Activated CD4-positive, alpha-beta memory T cell treated with anti-CD3 and anti-CD28 coated beads for 36 hours (primary cell): ENCODE results near the gene MEI1. TPM values are rescaled to one million over a fixed set of nuclear protein-coding genes. Genes with fewer than 3 reads are reported as not detected.
A peak's percentile ranks its signal among the peaks of the same experiment; 100 is the strongest.

Source experiments
- CTCF ChIA-PET: fragments of 350-600 bp; sonication (Branson Sonifier 250); formaldehyde crosslinking; loops from one replicate; lab custom pipeline; 2021; ENCODE audit warnings: antibody characterized with exemption, inconsistent platforms; lab: Charles Lee
- POLR2A ChIA-PET: fragments of 350-600 bp; sonication (Branson Sonifier 250); formaldehyde crosslinking; loops from one replicate; lab custom pipeline; 2021; ENCODE audit warnings: antibody characterized with exemption; lab: Charles Lee
- DNase-seq: peaks from one replicate; pipeline ENCODE4 v3.0.0-alpha.2; 2020
- H3K27ac Mint-ChIP-seq: one replicate; pipeline ENCODE4 v1.8.0; 2021; ENCODE audit warnings: mixed read lengths
- H3K27me3 Mint-ChIP-seq: one replicate; pipeline ENCODE4 v1.8.0; 2021; ENCODE audit warnings: mixed read lengths
- H3K36me3 Mint-ChIP-seq: one replicate; pipeline ENCODE4 v1.8.0; 2021; ENCODE audit warnings: mixed read lengths
- H3K4me1 Mint-ChIP-seq: one replicate; pipeline ENCODE4 v1.8.0; 2021; ENCODE audit warnings: low read depth, mixed read lengths
- H3K4me3 Mint-ChIP-seq: one replicate; pipeline ENCODE4 v1.8.0; 2021; ENCODE audit warnings: mild to moderate bottlenecking, mixed read lengths
- H3K9me3 Mint-ChIP-seq: one replicate; pipeline ENCODE4 v1.8.0; 2021; ENCODE audit warnings: mixed read lengths
- intact Hi-C: fragments of 100-400 bp; cut with micrococcal nuclease; formaldehyde crosslinking; loops from one replicate; pipeline ENCODE4 v1.15.1; 2023
- total RNA-seq, 2 experiments: library from RNA; stranded (reverse); gene quantifications; one replicate each; pipeline ENCODE4 v1.2.3, GENCODE V29; 2021

The MEI1 gene
- total RNA-seq, 2 experiments from 2014 or later = 51.3 to 52.3 TPM

- peaks cover 46% of the 10 kb centered on the region for H3K4me1 Mint-ChIP-seq
Observed at GRCh38 chr22:41823797-41824196, 124.5 kb downstream of the MEI1 start.

GRCh38 chr22:41825376-41825775 lies 126.1 kb downstream of the MEI1 start:
- peak overlapping the region; percentile 43 for H3K27ac Mint-ChIP-seq
- intact Hi-C loops = no loop called here

More at GRCh38 chr22:41823797-41824196, 124.5 kb downstream of the MEI1 start:
- Mint-ChIP-seq H3K9me3 (no peaks in the 10 kb centered on the region), H3K4me3 (no peak overlapping the region), H3K36me3 (peaks cover 13% of the 10 kb centered on the region), H3K27ac (peak overlapping the region; percentile 39), H3K27me3 (no peaks in the 10 kb centered on the region)
- ChIA-PET CTCF (no interaction called here), POLR2A (interaction anchor here (0.5 kb wide), 1 partner anchor 132 kb away, joined by 3 read pairs; no protein-coding TSS in a partner anchor)
- no peak for DNase-seq
- intact Hi-C loops = loop anchor here (1.0 kb wide), 1 partner anchor 39 kb away; no protein-coding TSS in a partner anchor

GRCh38 chr22:41826021-41826420 lies 126.7 kb downstream of the MEI1 start:
- intact Hi-C loops = no loop called here
- Mint-ChIP-seq H3K9me3 (no peaks in the 10 kb centered on the region), H3K27ac (no peak overlapping the region), H3K4me1 (peaks cover 46% of the 10 kb centered on the region), H3K27me3 (no peaks in the 10 kb centered on the region), H3K36me3 (peaks cover 15% of the 10 kb centered on the region), H3K4me3 (no peak overlapping the region)
- ChIA-PET CTCF (interaction anchor here (1.1 to 1.9 kb wide), 2 partner anchors 115 to 128 kb away, joined by 4 to 8 read pairs; no protein-coding TSS in a partner anchor), POLR2A (interaction anchor here (0.9 to 1.5 kb wide), 3 partner anchors 10 to 115 kb away, joined by 4 to 6 read pairs (median 4); partner anchors contain the start of gene CCDC134)
- no peak for DNase-seq

More at GRCh38 chr22:41825376-41825775, 126.1 kb downstream of the MEI1 start:
- no peaks in the 10 kb centered on the region for H3K9me3 Mint-ChIP-seq
- no peaks in the 10 kb centered on the region for H3K27me3 Mint-ChIP-seq
- no peak for DNase-seq
- peaks cover 13% of the 10 kb centered on the region for H3K36me3 Mint-ChIP-seq
- H3K4me1 Mint-ChIP-seq = peaks cover 46% of the 10 kb centered on the region
- ChIA-PET CTCF (interaction anchor here (1.9 kb wide), 1 partner anchor 115 kb away, joined by 8 read pairs; no protein-coding TSS in a partner anchor), POLR2A (interaction anchor here (1.4 kb wide), 1 partner anchor 10 kb away, joined by 4 read pairs; no protein-coding TSS in a partner anchor)
- no peak overlapping the region for H3K4me3 Mint-ChIP-seq

- no peaks in the 10 kb centered on the region for H3K27me3 Mint-ChIP-seq
- H3K9me3 Mint-ChIP-seq = peaks cover 4% of the 10 kb centered on the region
- peak overlapping the region; percentile 65 for H3K27ac Mint-ChIP-seq
- H3K4me3 Mint-ChIP-seq = no peak overlapping the region
- H3K36me3 Mint-ChIP-seq = peaks cover 20% of the 10 kb centered on the region
- ChIA-PET CTCF (interaction anchor here (1.1 to 1.9 kb wide), 2 partner anchors 114 to 129 kb away, joined by 4 to 8 read pairs; no protein-coding TSS in a partner anchor), POLR2A (interaction anchor here (0.6 to 1.5 kb wide), 5 partner anchors 9 to 114 kb away, joined by 3 to 6 read pairs (median 4); partner anchors contain the start of gene CCDC134)
- intact Hi-C loops = no loop called here
- no peak for DNase-seq
- peaks cover 50% of the 10 kb centered on the region for H3K4me1 Mint-ChIP-seq
Observed at GRCh38 chr22:41826430-41827383, 127.4 kb downstream of the MEI1 start.

- POLR2A ChIA-PET = interaction anchor here (0.6 to 1.5 kb wide), 4 partner anchors 16 to 113 kb away, joined by 3 to 6 read pairs (median 3); no protein-coding TSS in a partner anchor
- Mint-ChIP-seq H3K27me3 (no peaks in the 10 kb centered on the region), H3K27ac (peak overlapping the region; percentile 20), H3K9me3 (peaks cover 5% of the 10 kb centered on the region), H3K4me1 (peaks cover 45% of the 10 kb centered on the region), H3K36me3 (peaks cover 27% of the 10 kb centered on the region), H3K4me3 (no peak overlapping the region)
- CTCF ChIA-PET = interaction anchor here (0.9 to 1.3 kb wide), 3 partner anchors 81 to 130 kb away, joined by 3 read pairs; no protein-coding TSS in a partner anchor
- no peak for DNase-seq
- intact Hi-C loops = no loop called here
Observed at GRCh38 chr22:41827671-41828070, 128.4 kb downstream of the MEI1 start.

- H3K4me3 Mint-ChIP-seq = no peak overlapping the region
- H3K36me3 Mint-ChIP-seq = peaks cover 26% of the 10 kb centered on the region
- ChIA-PET POLR2A (interaction anchor here (1.0 to 1.2 kb wide), 2 partner anchors 15 to 29 kb away, joined by 3 read pairs; no protein-coding TSS in a partner anchor), CTCF (interaction anchor here (0.9 to 1.3 kb wide), 3 partner anchors 82 to 131 kb away, joined by 3 read pairs; no protein-coding TSS in a partner anchor)
- intact Hi-C loops = no loop called here
- peak overlapping the region; percentile 1 for H3K27ac Mint-ChIP-seq
- H3K27me3 Mint-ChIP-seq = no peaks in the 10 kb centered on the region
- H3K9me3 Mint-ChIP-seq = peaks cover 5% of the 10 kb centered on the region
- peaks cover 38% of the 10 kb centered on the region for H3K4me1 Mint-ChIP-seq
- DNase-seq = no peak
Observed at GRCh38 chr22:41828516-41828915, 129.2 kb downstream of the MEI1 start.

GRCh38 chr22:41830174-41830573 lies 130.9 kb downstream of the MEI1 start:
- CTCF ChIA-PET = interaction anchor here (0.6 to 1.5 kb wide), 2 partner anchors 129 to 132 kb away, joined by 4 to 5 read pairs; no protein-coding TSS in a partner anchor
- Mint-ChIP-seq H3K27ac (peak overlapping the region; percentile 54), H3K36me3 (peaks cover 31% of the 10 kb centered on the region), H3K9me3 (peaks cover 5% of the 10 kb centered on the region), H3K27me3 (no peaks in the 10 kb centered on the region), H3K4me3 (no peak overlapping the region), H3K4me1 (peaks cover 37% of the 10 kb centered on the region)
- intact Hi-C loops = loop anchor here (5.0 kb wide), 2 partner anchors 87 to 262 kb away; partner anchors contain the start of genes NDUFA6 and SHISA8
- no peak for DNase-seq
- POLR2A ChIA-PET = no interaction called here

- H3K4me3 Mint-ChIP-seq = no peak overlapping the region
- H3K27me3 Mint-ChIP-seq = no peaks in the 10 kb centered on the region
- peaks cover 44% of the 10 kb centered on the region for H3K4me1 Mint-ChIP-seq
- CTCF ChIA-PET = interaction anchor here (0.6 to 6.9 kb wide), 8 partner anchors 9 to 1184 kb away, joined by 4 to 49 read pairs (median 6); partner anchors contain the start of genes CCDC134 and PACSIN2
- peaks cover 5% of the 10 kb centered on the region for H3K9me3 Mint-ChIP-seq
- POLR2A ChIA-PET = interaction anchor here (0.6 to 4.5 kb wide), 12 partner anchors 11 to 118 kb away, joined by 3 to 57 read pairs (median 12); partner anchors contain the start of genes CCDC134 and CENPM
- H3K36me3 Mint-ChIP-seq = peaks cover 35% of the 10 kb centered on the region
- H3K27ac Mint-ChIP-seq = peak overlapping the region; percentile 99
- intact Hi-C loops = loop anchor here (5.0 kb wide), 2 partner anchors 86 to 261 kb away; partner anchors contain the start of genes NDUFA6 and SHISA8
- DNase-seq = no peak
Observed at GRCh38 chr22:41831383-41831782, 132.1 kb downstream of the MEI1 start.

GRCh38 chr22:41831828-41832552 lies 132.7 kb downstream of the MEI1 start:
- no peak for DNase-seq
- peaks cover 5% of the 10 kb centered on the region for H3K9me3 Mint-ChIP-seq
- no peaks in the 10 kb centered on the region for H3K27me3 Mint-ChIP-seq
- peak overlapping the region; percentile 99 for H3K27ac Mint-ChIP-seq
- H3K36me3 Mint-ChIP-seq = peaks cover 41% of the 10 kb centered on the region
- intact Hi-C loops = loop anchor here (1.0 to 5.0 kb wide), 5 partner anchors 11 to 260 kb away; partner anchors contain the start of genes NDUFA6 and SHISA8
- peaks cover 46% of the 10 kb centered on the region for H3K4me1 Mint-ChIP-seq
- ChIA-PET CTCF (interaction anchor here (0.6 to 6.9 kb wide), 16 partner anchors 10 to 1183 kb away, joined by 3 to 49 read pairs (median 6); partner anchors contain the start of genes CCDC134 and PACSIN2), POLR2A (interaction anchor here (0.9 to 4.5 kb wide), 18 partner anchors 10 to 145 kb away, joined by 3 to 57 read pairs (median 7); partner anchors contain the start of genes CCDC134, CENPM, SNU13 and TNFRSF13C)
- H3K4me3 Mint-ChIP-seq = peak overlapping the region; percentile 94

- peaks cover 44% of the 10 kb centered on the region for H3K4me1 Mint-ChIP-seq
- H3K27me3 Mint-ChIP-seq = no peaks in the 10 kb centered on the region
- H3K9me3 Mint-ChIP-seq = peaks cover 5% of the 10 kb centered on the region
- peak within 1 kb of the TSS; percentile 99 for H3K27ac Mint-ChIP-seq
- ChIA-PET POLR2A (interaction anchor here (0.9 to 4.5 kb wide), 17 partner anchors 10 to 145 kb away, joined by 3 to 57 read pairs (median 7); partner anchors contain the start of genes CCDC134, CENPM, SNU13 and TNFRSF13C), CTCF (interaction anchor here (0.7 to 6.9 kb wide), 16 partner anchors 10 to 135 kb away, joined by 3 to 49 read pairs (median 6); partner anchors contain the start of gene CCDC134)
- intact Hi-C loops = loop anchor here (1.0 to 5.0 kb wide), 6 partner anchors 11 to 260 kb away; partner anchors contain the start of genes DESI1, NDUFA6, SHISA8 and XRCC6
- peaks cover 41% of the 10 kb centered on the region for H3K36me3 Mint-ChIP-seq
- peak; percentile 100 for DNase-seq
- peak within 1 kb of the TSS; percentile 98 for H3K4me3 Mint-ChIP-seq
Observed at GRCh38 chr22:41832553-41833368, 133.5 kb downstream of the MEI1 start, which contains the start of gene SREBF2. TSS of gene SREBF2 (plus strand) at chr22:41833105. CDS start at chr22:41833271, 166 bp downstream.
